Esophagus muscularis mucosa (tissue), 4 donors: ENCODE data around the gene ESF1. TPM values are rescaled to one million over a fixed set of nuclear protein-coding genes. Genes with fewer than 3 reads are reported as not detected.

Source experiments
- DNase-seq: peaks from one replicate; pipeline ENCODE4 v3.0.0-alpha.2; 2017; ENCODE audit errors: extremely low spot score
- H3K27ac ChIP-seq, 4 donors: fragments of 200-600 bp; sonication (generic); replicated peaks in 1 of 4; 1 replicate in 3 of 4; 2 replicates in 1 of 4; pipeline ENCODE4 v1.5.1; 2016 to 2019; ENCODE audit warnings: mild to moderate bottlenecking in 1 of 4
- H3K27me3 ChIP-seq, 4 donors: fragments of 200-600 bp; sonication (generic); one replicate each; pipeline versions ENCODE4 v1.5.1 to v1.6.0; 2016 to 2019
- H3K36me3 ChIP-seq, 4 donors: fragments of 200-600 bp; sonication (generic); one replicate each; pipeline ENCODE4 v1.5.1; 2016 to 2019
- H3K4me1 ChIP-seq, 4 donors: fragments of 200-600 bp; sonication (generic); one replicate each; pipeline ENCODE4 v1.5.1; 2016 to 2019
- H3K4me3 ChIP-seq, 4 donors: fragments of 200-600 bp; sonication (generic); 1 replicate in 2 of 4; 2 replicates in 2 of 4; pipeline ENCODE4 v1.5.1; 2016 to 2019; ENCODE audit warnings: mild to moderate bottlenecking in 4 of 4, moderate library complexity in 1 of 4
- H3K9me3 ChIP-seq, 4 donors: fragments of 200-600 bp; sonication (generic); 1 replicate in 3 of 4; 2 replicates in 1 of 4; pipeline ENCODE4 v1.5.1; 2016 to 2019
- EP300 ChIP-seq: sonication (generic); formaldehyde crosslinking; IDR thresholded peaks from one replicate; pipeline ENCODE4 v1.6.1; 2017; ENCODE audit warnings: antibody characterized with exemption
- POLR2A ChIP-seq: fragments of 450-650 bp; IDR thresholded peaks from one replicate; pipeline ENCODE4 v1.6.1; 2017; ENCODE audit warnings: antibody characterized with exemption, moderate library complexity, mild to moderate bottlenecking, low read depth
- POLR2AphosphoS5 ChIP-seq, 2 donors: sonication (generic); formaldehyde crosslinking; IDR thresholded peaks; one replicate each; pipeline ENCODE4 v1.6.1; 2017; ENCODE audit warnings: antibody characterized with exemption in 2 of 2
- whole genome bisulfite sequencing: methylation state at CpG from one replicate; pipeline ENCODE4 v1.1.5; 2018; 5-methylcytosine and 5-hydroxymethylcytosine counted together
- intact Hi-C: fragments of 100-400 bp; cut with DNase I; formaldehyde crosslinking; loops from one replicate; pipeline ENCODE4 v1.15.1; 2023
- total RNA-seq, 4 donors: library from RNA; depleted of rRNA; stranded (reverse); fragments of >200 nt; gene quantifications; one replicate each; pipeline versions ENCODE4 v1.1.0 to v1.2.1, GENCODE V29; 2016
- TF ChIP-seq, protein P1 (sequence below), 3 experiments: fragments of 200-600 bp in 2 of 3; fragments of 450-650 bp in 1 of 3; sonication (generic) in 2 of 3; IDR thresholded peaks; one replicate each; pipeline ENCODE4 v1.5.1; 2017 to 2019; ENCODE audit warnings: antibody characterized with exemption in 3 of 3, mild to moderate bottlenecking in 2 of 3, moderate library complexity in 1 of 3

ESF1 gene
- total RNA-seq, 4 donors from 2014 or later, result 9.0 to 16.2 (median 13.3) TPM

DNA sequence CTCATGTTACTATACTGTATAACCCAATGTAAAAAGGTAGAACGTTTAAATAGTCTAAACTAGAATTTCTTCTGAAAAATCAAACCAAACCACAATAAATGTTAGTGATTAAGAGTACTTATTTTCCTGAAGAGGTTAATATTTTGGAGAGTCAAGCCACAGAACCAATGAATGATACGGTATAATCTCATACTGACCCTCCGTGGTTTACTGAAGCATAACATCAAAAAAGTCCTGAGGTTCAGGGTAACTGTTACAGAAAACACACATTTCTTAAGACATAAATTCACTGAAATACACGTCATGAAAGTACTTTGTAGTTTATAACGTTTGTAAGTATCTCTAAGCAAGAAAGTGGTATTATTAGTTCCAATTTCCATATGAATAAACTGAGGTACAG lies 28.9 kb downstream of the ESF1 start:
- no peaks in the 10 kb centered on the region for H3K9me3 ChIP-seq
- H3K4me3 ChIP-seq, result no peak overlapping the region
- TF ChIP-seq EP300 (no peak), POLR2A (no peak)
- TF ChIP-seq, protein P1, sequence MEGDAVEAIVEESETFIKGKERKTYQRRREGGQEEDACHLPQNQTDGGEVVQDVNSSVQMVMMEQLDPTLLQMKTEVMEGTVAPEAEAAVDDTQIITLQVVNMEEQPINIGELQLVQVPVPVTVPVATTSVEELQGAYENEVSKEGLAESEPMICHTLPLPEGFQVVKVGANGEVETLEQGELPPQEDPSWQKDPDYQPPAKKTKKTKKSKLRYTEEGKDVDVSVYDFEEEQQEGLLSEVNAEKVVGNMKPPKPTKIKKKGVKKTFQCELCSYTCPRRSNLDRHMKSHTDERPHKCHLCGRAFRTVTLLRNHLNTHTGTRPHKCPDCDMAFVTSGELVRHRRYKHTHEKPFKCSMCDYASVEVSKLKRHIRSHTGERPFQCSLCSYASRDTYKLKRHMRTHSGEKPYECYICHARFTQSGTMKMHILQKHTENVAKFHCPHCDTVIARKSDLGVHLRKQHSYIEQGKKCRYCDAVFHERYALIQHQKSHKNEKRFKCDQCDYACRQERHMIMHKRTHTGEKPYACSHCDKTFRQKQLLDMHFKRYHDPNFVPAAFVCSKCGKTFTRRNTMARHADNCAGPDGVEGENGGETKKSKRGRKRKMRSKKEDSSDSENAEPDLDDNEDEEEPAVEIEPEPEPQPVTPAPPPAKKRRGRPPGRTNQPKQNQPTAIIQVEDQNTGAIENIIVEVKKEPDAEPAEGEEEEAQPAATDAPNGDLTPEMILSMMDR (IDR thresholded peaks at IDR 0.05), result peak in 1 of 3 experiments; percentile 16
- H3K27me3 ChIP-seq, result no peaks in the 10 kb centered on the region
- H3K4me1 ChIP-seq, result no peaks in the 10 kb centered on the region
- 77% methylated on average over 5 of the region's 5 CpGs for WGBS
- no peak for DNase-seq
- H3K36me3 ChIP-seq, result peaks cover 5 to 48% (median 31%) of the 10 kb centered on the region in 4 donors
- intact Hi-C loops, result no loop called here
- no peak overlapping the region for H3K27ac ChIP-seq

DNA sequence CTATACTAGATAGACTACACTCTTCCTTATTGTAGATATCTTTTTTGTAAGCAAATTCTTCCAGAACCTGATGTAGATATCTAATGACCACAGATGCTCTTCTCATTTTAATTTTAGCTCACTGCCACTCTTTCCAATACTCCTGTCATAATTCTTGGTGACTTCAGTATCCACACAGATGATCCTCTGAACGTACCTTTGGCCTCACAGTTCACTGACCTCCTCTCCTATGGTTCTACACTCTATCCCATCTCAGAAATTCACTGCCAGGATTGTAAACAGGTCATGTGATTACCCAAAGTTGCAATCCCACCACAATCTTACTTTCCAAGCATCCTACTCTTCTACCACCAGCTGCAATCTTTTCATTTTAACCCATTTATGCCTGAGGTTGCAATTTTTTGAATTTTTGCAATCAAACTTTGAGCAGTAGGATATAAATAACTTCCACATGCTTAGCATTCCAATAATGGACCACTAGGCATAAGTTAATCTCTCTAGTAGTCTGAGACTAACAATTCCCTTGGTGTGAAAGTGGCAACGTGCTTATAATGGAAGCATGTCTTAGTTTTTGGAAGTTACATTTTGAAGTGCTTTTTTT lies 31.2 kb downstream of the ESF1 start:
- no peak overlapping the region for H3K27ac ChIP-seq
- no peak for DNase-seq
- no peaks in the 10 kb centered on the region for H3K27me3 ChIP-seq
- no peaks in the 10 kb centered on the region for H3K9me3 ChIP-seq
- peaks cover 0 to 35% (median 24%) of the 10 kb centered on the region in 4 donors for H3K36me3 ChIP-seq
- TF ChIP-seq POLR2A (no peak), POLR2AphosphoS5 (IDR thresholded peaks at IDR 0.05) (no peak), EP300 (no peak)
- TF ChIP-seq, protein P1 (IDR thresholded peaks at IDR 0.05), result no peak
- intact Hi-C loops, result no loop called here
- WGBS, result 92% methylated on average over 2 of the region's 2 CpGs
- no peak overlapping the region for H3K4me3 ChIP-seq
- H3K4me1 ChIP-seq, result no peaks in the 10 kb centered on the region

DNA sequence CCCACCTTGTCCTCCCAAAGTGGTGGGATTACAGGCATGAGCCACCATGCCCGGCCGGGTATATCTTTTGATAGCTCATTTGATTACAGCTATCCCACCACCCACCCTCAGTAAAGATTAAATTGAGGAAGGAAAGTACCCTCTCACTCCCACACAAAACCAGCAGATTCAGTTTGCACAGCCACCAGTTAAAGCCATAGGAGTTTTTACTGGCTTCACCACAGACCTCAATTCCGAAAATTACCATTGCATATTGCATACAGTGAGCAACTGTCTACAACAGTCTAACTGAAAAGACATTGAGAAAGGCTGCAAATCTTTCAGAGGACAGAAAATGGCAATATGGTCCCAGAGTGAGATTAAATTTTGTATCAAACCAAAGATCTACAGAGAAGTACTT lies 34.9 kb downstream of the ESF1 start:
- DNase-seq, result no peak
- Histone ChIP-seq H3K27ac (no peak overlapping the region), H3K4me1 (no peaks in the 10 kb centered on the region), H3K36me3 (peaks cover 0 to 17% (median 11%) of the 10 kb centered on the region in 4 donors), H3K27me3 (no peaks in the 10 kb centered on the region), H3K4me3 (no peak overlapping the region), H3K9me3 (no peaks in the 10 kb centered on the region)
- intact Hi-C loops, result no loop called here
- TF ChIP-seq, protein P1 (IDR thresholded peaks at IDR 0.05), result no peak
- TF ChIP-seq POLR2A (no peak), POLR2AphosphoS5 (IDR thresholded peaks at IDR 0.05) (no peak), EP300 (no peak)
- 90% methylated on average over 2 of the region's 3 CpGs for WGBS

DNA sequence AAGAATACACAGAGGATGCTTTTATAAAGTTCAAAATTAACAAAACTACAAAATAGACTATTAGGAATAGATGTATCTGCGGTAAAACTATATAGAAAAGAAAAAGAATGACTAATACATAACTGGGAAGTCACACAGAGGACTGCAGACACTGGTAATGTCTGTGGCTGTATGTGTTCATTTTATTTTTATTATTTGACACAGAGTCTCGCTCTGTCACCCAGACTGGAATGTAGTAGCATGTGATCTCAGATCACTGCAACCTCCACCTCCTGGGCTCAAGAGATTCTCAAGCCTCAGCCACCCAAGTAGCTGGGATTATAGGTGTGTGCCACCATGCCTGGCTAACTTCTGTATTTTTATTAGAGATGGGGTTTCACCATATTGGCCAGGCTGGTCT lies 38.9 kb downstream of the ESF1 start:
- DNase-seq, result no peak
- TF ChIP-seq, protein P1 (IDR thresholded peaks at IDR 0.05), result no peak
- TF ChIP-seq POLR2A (no peak), EP300 (no peak), POLR2AphosphoS5 (IDR thresholded peaks at IDR 0.05) (no peak)
- Histone ChIP-seq H3K27ac (no peak overlapping the region), H3K27me3 (no peaks in the 10 kb centered on the region), H3K4me1 (no peaks in the 10 kb centered on the region), H3K36me3 (peaks cover 0 to 22% (median 12%) of the 10 kb centered on the region in 4 donors), H3K4me3 (no peak overlapping the region), H3K9me3 (peaks cover 0 to 5% (median under 1%) of the 10 kb centered on the region in 4 donors)
- WGBS, result 74% methylated on average over 2 of the region's 2 CpGs
- intact Hi-C loops, result no loop called here

DNA sequence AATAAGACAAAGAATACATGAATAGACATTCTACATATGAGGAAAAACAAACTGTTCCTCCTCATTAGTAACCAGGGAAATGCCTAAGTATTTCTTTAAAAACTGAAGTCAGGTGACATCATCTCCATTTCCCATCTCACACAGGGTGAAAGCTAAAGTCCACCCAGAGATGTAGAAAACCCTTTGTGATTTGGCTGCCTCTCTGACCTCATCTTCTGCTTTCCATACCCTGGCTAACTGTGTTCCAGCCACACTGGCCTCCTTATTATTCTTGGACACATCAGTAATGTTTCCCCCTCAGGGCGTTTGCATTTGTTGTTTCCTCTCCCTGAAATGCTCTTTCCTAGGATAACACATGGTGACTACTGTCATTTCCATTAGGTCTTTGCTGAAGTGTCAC lies 40.4 kb downstream of the ESF1 start:
- H3K36me3 ChIP-seq, result peaks cover 0 to 18% (median 6%) of the 10 kb centered on the region in 4 donors
- no peak for DNase-seq
- intact Hi-C loops, result no loop called here
- H3K4me1 ChIP-seq, result peaks cover 0 to 6% (median 2%) of the 10 kb centered on the region in 4 donors
- no peak overlapping the region for H3K4me3 ChIP-seq
- no peaks in the 10 kb centered on the region for H3K27me3 ChIP-seq
- no peak overlapping the region for H3K27ac ChIP-seq
- H3K9me3 ChIP-seq, result peaks cover 0 to 11% (median 4%) of the 10 kb centered on the region in 4 donors
- TF ChIP-seq POLR2AphosphoS5 (IDR thresholded peaks at IDR 0.05), result no peak
- no peak for TF ChIP-seq EP300
- TF ChIP-seq, protein P1 (IDR thresholded peaks at IDR 0.05), result no peak
- TF ChIP-seq POLR2A, result no peak
- 88% methylated on average over 1 of the region's 1 CpG for WGBS
